ENCODE results near the gene ERBB4. TPM values are rescaled to one million over a fixed set of nuclear protein-coding genes. Genes with fewer than 3 reads are reported as not detected.

The ERBB4 gene
- total RNA-seq, 1 donor from 2014 or later = 9.9 TPM

GRCh38 chr2:211354481-211354880 is 1184.1 kb downstream of the ERBB4 start:
- Mint-ChIP-seq H3K27me3 (no peaks in the 10 kb centered on the region), H3K27ac (no peak overlapping the region), H3K4me1 (ENCODE audit: unreplicated experiment) (no peaks in the 10 kb centered on the region), H3K36me3 (no peaks in the 10 kb centered on the region), H3K9me3 (no peaks in the 10 kb centered on the region), H3K4me3 (no peak overlapping the region)
- DNase-seq (ENCODE audit: extremely low spot score, unreplicated experiment) = no peak
- TF ChIP-seq, protein P1, sequence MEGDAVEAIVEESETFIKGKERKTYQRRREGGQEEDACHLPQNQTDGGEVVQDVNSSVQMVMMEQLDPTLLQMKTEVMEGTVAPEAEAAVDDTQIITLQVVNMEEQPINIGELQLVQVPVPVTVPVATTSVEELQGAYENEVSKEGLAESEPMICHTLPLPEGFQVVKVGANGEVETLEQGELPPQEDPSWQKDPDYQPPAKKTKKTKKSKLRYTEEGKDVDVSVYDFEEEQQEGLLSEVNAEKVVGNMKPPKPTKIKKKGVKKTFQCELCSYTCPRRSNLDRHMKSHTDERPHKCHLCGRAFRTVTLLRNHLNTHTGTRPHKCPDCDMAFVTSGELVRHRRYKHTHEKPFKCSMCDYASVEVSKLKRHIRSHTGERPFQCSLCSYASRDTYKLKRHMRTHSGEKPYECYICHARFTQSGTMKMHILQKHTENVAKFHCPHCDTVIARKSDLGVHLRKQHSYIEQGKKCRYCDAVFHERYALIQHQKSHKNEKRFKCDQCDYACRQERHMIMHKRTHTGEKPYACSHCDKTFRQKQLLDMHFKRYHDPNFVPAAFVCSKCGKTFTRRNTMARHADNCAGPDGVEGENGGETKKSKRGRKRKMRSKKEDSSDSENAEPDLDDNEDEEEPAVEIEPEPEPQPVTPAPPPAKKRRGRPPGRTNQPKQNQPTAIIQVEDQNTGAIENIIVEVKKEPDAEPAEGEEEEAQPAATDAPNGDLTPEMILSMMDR (conservative IDR thresholded peaks at IDR 0.05) = no peak

- no peaks in the 10 kb centered on the region for H3K27me3 Mint-ChIP-seq
- H3K9me3 Mint-ChIP-seq = peaks cover 7% of the 10 kb centered on the region
- no peaks in the 10 kb centered on the region for H3K36me3 Mint-ChIP-seq
- H3K4me3 Mint-ChIP-seq = no peak overlapping the region
- H3K27ac Mint-ChIP-seq = no peak overlapping the region
- DNase-seq (ENCODE audit: extremely low spot score, unreplicated experiment) = no peak
- no peaks in the 10 kb centered on the region for H3K4me1 Mint-ChIP-seq (ENCODE audit: unreplicated experiment)
- TF ChIP-seq, protein P1 (conservative IDR thresholded peaks at IDR 0.05) = no peak
These were observed 1186.6 kb downstream of the ERBB4 start for GRCh38 chr2:211351987-211352386.

DNA sequence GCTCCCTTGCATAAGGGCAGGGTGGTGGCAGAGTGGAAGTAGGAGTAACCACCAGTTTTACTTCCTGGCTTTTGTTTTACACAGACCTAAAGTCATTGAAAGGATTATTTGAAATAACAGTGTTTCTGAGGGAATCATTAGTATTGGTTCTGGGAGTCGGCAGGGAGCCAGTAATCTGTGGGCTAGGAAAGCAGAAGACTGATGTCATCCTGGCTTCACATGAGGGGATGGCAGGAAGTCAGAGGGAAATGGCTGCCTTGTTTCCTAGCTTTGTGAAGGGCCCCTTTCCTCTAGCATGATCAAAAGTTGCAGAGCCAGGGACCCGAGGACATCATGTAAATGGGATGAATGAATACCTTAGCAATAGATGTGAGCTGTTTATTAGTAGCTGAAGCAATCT is 1189.6 kb downstream of the ERBB4 start:
- Mint-ChIP-seq H3K36me3 (no peaks in the 10 kb centered on the region), H3K4me3 (no peak overlapping the region), H3K27ac (no peak overlapping the region), H3K4me1 (ENCODE audit: unreplicated experiment) (no peaks in the 10 kb centered on the region), H3K27me3 (no peaks in the 10 kb centered on the region), H3K9me3 (peaks cover 7% of the 10 kb centered on the region)
- no peak for DNase-seq (ENCODE audit: extremely low spot score, unreplicated experiment)
- TF ChIP-seq, protein P1 (conservative IDR thresholded peaks at IDR 0.05) = no peak

GRCh38 chr2:211347328-211347727 is 1191.3 kb downstream of the ERBB4 start:
- H3K4me3 Mint-ChIP-seq = no peak overlapping the region
- no peaks in the 10 kb centered on the region for H3K27me3 Mint-ChIP-seq
- DNase-seq (ENCODE audit: extremely low spot score, unreplicated experiment) = no peak
- TF ChIP-seq, protein P1 (conservative IDR thresholded peaks at IDR 0.05) = peak; percentile 23
- H3K27ac Mint-ChIP-seq = no peak overlapping the region
- peaks cover 7% of the 10 kb centered on the region for H3K9me3 Mint-ChIP-seq
- no peaks in the 10 kb centered on the region for H3K4me1 Mint-ChIP-seq (ENCODE audit: unreplicated experiment)
- H3K36me3 Mint-ChIP-seq = no peaks in the 10 kb centered on the region

DNA sequence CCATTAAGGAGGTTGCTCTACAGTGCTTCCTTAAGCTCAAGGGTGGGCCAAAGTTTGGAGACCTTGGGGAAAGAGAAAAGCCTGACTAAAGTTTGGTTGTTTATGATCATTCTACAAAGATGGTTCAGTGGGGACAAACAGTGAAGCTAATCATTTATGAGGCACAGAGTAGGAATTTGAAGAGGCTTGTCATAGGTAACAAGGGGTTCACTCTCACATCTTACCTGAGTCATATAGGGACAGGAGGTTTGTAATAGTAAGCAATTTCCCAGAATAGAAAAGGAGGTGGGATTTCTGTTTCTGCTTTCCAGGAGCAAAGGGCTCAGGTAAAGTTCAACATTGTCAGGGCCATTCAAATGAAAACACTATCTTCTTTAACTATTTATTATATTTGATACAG is 1194.3 kb downstream of the ERBB4 start:
- no peaks in the 10 kb centered on the region for H3K4me1 Mint-ChIP-seq (ENCODE audit: unreplicated experiment)
- H3K4me3 Mint-ChIP-seq = no peak overlapping the region
- no peak overlapping the region for H3K27ac Mint-ChIP-seq
- no peaks in the 10 kb centered on the region for H3K36me3 Mint-ChIP-seq
- no peak for DNase-seq (ENCODE audit: extremely low spot score, unreplicated experiment)
- peaks cover 12% of the 10 kb centered on the region for H3K9me3 Mint-ChIP-seq
- TF ChIP-seq, protein P1 (conservative IDR thresholded peaks at IDR 0.05) = no peak
- no peaks in the 10 kb centered on the region for H3K27me3 Mint-ChIP-seq

DNA sequence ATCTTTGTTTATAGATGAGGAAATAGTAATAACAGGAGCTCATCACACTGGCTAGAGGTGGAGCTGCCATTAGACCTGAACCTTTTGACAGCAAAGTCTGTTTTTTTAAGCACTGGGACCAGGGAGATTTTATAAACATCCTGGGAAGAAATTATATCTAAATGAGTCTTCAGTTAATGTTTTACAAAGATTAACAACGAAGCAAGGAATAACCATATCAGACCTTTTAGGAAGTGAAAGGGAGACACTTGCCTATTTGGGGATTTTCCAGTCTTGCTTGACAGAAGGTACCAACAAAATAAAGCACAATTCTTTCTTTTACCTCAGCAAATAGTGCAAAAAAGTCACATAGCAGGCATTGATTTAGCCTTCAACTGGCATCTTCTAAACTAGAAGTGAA is 1205.2 kb downstream of the ERBB4 start:
- no peak overlapping the region for H3K4me3 Mint-ChIP-seq
- H3K27ac Mint-ChIP-seq = no peak overlapping the region
- no peaks in the 10 kb centered on the region for H3K4me1 Mint-ChIP-seq (ENCODE audit: unreplicated experiment)
- no peaks in the 10 kb centered on the region for H3K27me3 Mint-ChIP-seq
- H3K36me3 Mint-ChIP-seq = no peaks in the 10 kb centered on the region
- DNase-seq (ENCODE audit: extremely low spot score, unreplicated experiment) = no peak
- TF ChIP-seq, protein P1 (conservative IDR thresholded peaks at IDR 0.05) = no peak
- H3K9me3 Mint-ChIP-seq = peaks cover 11% of the 10 kb centered on the region

Measured in type B pancreatic cell (in vitro differentiated cells).